Activated T-cell treated with anti-CD3 and anti-CD28 coated beads for 24 hours (primary cell): Measurements from ENCODE around the gene TRIOBP.
"Not testable (repeated sequence)": the region's sequence is repeated elsewhere in the genome, so short reads cannot be mapped to it uniquely, and the experiment has no call there.

Source experiments
- DNase-seq: peaks from one replicate; pipeline ENCODE4 v3.0.0-alpha.2; 2020; ENCODE audit warnings: low read depth

Gene TRIOBP

GRCh38 chr22:37775785-37776638 is 79.2 kb downstream of the TRIOBP start:
- DNase-seq: no peak

DNA sequence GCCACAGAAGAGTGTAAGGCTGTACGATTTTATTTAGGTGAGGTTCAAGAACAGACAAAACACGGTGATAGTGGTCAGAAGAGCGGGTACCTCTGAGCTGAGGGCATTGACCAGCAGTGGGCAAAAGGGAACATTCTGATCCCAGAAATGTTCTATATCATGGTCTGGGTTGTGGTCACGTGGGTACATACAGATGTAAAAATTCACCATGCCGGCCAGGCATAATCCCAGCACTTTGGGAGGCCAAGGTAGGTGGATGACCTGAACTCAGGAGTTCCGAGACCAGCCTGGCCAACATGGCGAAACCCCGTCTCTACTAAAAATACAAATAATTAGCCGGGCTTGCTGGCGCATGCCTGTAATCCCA is 79.8 kb downstream of the TRIOBP start:
- DNase-seq: no peak

DNA sequence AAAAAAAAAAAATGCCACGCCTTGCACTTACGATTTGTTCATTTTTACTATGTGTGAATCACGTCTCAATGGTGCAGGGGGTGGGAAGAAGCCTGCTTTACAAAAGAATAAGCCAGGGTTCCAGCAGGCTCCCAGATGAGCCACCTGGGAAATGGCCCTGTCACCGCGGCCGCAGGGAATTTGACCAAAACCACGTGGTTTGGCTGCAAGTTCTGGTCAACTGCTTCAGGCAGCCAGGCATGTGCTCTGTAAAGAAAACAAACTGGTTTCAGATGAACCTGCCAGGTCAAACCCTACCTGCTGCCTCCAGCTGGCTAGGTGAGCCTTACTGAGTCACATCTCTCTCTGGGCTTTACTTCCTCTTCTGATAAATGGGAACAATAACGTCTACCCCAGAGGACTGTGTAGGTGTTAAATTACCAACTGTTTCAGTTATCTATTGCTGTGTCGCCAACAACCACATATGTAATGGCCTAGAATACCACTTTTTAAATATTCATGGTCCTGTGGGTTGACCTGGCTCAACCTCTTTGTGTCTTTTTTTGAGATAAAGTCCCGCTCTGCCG is 80.4 kb downstream of the TRIOBP start:
- no peak for DNase-seq

DNA sequence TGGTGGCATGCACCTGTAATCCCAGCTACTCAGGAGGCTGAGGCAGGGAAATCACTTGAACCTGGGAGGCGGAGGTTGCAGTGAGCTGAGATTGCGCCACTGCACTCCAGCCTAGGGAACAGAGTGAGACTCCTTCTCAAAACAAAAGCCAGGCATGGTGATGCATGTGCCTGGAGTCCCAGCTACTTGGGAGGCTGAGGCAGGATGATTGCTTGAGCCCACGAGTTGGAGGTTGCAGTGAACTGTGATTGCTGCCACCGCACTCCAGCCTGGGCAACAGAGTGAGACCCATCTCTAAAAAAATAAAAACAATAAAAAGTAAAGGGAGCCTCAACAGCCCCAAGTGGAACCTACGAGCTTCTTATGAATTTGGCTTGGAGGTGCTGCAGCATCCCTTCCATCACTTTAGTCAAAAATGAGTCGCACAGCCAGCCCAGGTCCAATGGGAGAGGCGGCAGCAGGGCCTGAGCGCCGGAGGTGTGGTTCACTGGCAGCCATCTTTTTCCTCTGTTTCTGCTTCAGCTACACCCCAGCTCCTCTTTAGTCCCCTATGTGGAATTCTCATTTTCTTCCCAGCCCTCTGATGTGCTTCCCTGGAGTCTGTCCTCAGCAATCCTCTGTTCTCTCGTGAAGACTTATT is 81.6 kb downstream of the TRIOBP start:
- DNase-seq: no peak

GRCh38 chr22:37781434-37782059 is 84.7 kb downstream of the TRIOBP start:
- DNase-seq: no peak

DNA sequence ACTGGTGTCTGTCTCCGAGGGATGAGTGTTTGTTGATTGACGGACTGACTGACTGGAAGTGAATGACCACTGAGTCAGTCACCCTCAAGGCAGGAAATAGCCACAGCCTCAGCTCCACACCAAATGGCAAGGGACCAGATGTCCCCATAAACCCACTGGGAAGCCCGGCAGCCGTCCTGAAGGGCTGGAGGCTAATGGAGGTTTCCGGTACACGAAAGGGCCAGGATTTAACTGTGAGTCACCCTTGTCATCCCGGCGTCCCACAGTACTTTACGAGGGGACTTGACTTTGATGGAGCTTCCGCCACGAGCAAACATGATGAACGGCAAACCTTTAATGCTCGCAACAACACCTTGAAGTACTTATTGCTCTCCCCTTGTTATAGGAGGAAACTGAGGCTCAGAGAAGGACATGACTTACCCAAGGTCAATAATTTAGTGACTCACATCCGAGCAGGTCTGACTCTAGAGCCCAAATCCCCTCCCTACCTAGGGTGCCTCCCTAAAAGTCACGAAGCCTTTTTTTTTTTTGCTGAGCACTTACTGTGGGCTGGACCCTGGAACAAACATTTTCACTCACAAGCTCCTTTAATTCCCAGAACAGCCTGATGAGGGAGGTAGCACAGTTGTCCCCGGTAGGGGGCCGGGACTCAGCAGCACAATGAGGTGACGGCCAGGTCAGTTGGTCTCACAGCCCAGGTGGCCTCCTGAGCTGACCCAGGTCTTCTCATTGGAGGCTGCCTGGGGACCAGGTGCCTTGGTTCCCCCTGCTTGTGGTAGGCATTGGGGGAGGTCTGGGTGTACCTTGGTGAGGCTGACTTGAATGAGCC is 85.7 kb downstream of the TRIOBP start:
- DNase-seq: no peak

GRCh38 chr22:37784829-37785495 is 88.1 kb downstream of the TRIOBP start:
- DNase-seq: no peak

GRCh38 chr22:37790234-37790633 is 93.4 kb downstream of the TRIOBP start:
- DNase-seq: no peak

DNA sequence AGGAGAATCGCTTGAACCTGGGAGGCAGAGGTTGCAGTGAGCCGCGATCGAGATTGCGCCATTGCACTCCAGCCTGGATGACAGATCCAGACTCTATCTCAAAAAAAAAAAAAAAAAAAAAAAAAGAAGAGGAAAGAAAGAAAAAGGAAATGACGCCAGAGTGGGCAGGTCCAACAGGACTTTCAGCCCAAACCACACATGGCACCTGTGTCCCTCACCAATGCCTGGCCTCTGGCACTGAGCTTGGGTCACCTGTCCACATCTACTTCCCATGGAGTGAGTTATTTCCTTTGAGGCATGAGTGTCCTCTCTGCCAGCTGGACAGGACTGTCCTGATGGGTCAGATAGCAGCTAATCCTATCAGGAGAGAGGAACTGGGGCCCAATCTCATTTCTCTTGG is 95.6 kb downstream of the TRIOBP start:
- no peak for DNase-seq

DNA sequence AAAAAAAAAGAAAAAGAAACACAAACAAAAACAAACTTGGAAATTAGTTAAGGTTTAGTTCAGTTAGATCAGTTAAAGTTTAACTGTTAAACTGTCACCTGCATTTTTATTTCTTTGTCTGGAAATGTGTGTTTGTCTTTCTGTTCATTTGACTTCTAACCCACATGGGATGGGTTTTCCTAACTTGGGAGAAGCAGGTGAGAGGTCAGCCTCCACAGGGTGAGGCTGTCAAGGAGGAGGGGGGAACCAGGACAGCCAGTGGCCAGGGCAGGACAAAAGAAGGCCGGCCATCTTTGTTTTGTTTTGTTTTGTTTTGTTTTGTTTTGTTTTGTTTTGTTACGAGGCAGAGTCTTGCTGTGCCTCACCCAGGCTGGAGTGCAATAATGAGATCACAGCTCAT is 97.5 kb downstream of the TRIOBP start:
- no peak for DNase-seq

GRCh38 chr22:37796079-37796478 is 99.2 kb downstream of the TRIOBP start:
- DNase-seq: no peak

- not testable (repeated sequence) for DNase-seq
Observed at GRCh38 chr22:37797259-37797658, 100.4 kb downstream of the TRIOBP start.

DNA sequence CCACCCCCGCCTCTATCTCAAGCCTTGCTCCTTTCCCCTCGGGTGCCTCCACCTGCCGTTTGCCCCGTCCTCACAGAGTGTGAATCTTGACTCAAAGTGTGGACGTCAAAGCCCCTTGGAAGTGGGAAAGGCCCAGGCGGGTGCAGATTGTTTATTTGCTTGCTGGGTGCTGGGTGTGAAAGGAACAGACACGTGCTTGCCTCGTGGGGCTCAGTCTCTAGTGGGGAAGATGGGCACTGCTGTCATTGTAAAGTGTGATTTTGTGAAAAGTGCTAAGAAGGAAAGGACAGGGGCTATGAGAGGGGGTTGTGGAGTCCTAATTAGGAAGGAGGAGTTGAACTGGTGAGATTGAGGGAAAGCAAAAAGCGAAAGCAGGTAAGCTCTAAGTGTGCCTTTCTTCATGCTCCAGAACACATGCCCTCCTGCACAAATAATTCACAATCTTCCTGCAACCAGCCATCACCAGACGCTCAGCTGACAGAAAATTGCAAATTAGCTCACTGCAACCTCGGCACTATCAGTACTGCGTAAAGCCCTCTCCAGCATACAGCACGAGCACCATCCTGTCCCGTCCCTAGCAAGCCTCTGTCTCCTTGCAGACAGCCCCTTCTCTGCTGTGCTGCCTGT is 101.1 kb downstream of the TRIOBP start:
- DNase-seq: no peak

- not testable (repeated sequence) for DNase-seq
Observed at GRCh38 chr22:37799979-37800378, 103.1 kb downstream of the TRIOBP start.

DNA sequence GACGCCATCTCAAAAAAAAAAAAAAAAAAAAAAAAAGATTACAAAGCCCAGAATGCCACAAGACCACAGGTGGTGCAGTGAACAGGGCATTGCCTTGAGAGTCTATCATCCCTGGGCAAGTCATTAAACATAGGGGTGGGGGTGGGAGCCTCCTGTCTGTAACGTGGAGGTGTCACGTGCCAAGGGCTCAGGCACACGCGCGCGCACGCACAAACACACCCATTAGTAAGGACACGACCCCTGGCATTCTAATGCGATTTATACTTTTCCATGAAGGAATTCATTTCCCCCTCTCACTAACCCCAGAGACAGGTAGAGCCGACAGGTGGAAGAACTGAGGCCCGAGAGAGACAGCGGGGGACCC is 105.1 kb downstream of the TRIOBP start:
- DNase-seq: no peak

DNA sequence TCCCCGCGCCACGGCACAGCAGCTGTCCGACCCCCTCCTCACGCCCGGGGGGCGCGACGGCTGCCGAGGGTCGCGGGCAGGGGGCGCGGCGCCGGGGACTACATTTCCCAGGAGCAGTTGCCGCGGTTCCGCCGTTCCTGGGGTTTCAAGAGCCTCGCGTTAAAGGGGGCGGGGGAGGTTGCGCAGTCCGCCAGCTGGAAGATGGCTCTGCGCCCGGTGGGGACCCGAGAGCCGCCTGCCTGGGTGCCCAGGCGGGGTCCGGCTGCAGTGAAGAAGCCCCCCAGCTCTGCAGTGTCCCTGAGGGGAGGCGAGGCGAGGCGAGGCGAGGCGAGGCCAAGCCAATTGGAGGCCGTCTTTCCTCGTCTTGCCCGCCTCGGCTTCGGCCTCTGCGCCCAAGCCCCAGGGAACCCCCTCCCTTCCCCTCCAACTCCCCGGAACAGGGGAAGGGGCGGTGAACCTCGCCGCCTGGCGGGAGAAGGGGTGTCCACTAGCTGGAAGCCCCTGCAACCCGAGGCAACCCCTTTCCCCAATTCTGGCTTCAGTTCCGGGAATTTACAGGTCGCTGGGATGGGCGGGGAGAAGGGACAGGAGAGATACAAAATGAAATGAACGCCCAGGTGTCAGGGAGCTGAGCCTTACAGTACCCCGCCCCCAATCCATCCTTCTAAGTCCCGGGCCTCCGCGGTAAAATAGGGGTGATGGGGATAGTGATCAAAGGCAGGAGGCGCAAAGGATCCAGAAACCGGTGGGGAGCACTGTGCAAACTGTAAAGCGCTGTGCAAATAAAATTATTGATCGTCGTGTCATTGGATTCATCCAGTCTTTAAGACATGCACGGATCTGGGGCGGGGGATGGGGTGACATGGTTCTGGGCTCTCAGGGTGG is 105.7 kb downstream of the TRIOBP start:
- DNase-seq: no peak

- no peak for DNase-seq
Observed at GRCh38 chr22:37803195-37803638, 106.4 kb downstream of the TRIOBP start.

GRCh38 chr22:37803639-37804351 is 106.9 kb downstream of the TRIOBP start:
- no peak for DNase-seq

- no peak for DNase-seq
Observed at GRCh38 chr22:37804352-37804880, 107.6 kb downstream of the TRIOBP start.
